Stimulated activated CD4-positive, alpha-beta T cell treated with anti-CD3 and anti-CD28 coated beads, Interleukin-2, amount 100 ng/mL, for 24 hours (primary cell): ENCODE data around the gene PI4KA.
"Not testable (repeated sequence)": the region's sequence is repeated elsewhere in the genome, so short reads cannot be mapped to it uniquely, and the experiment has no call there.

Source experiments
- DNase-seq, 2 donors: peaks; one replicate each; pipeline ENCODE4 v3.0.0-alpha.2; 2020

PI4KA gene

DNA sequence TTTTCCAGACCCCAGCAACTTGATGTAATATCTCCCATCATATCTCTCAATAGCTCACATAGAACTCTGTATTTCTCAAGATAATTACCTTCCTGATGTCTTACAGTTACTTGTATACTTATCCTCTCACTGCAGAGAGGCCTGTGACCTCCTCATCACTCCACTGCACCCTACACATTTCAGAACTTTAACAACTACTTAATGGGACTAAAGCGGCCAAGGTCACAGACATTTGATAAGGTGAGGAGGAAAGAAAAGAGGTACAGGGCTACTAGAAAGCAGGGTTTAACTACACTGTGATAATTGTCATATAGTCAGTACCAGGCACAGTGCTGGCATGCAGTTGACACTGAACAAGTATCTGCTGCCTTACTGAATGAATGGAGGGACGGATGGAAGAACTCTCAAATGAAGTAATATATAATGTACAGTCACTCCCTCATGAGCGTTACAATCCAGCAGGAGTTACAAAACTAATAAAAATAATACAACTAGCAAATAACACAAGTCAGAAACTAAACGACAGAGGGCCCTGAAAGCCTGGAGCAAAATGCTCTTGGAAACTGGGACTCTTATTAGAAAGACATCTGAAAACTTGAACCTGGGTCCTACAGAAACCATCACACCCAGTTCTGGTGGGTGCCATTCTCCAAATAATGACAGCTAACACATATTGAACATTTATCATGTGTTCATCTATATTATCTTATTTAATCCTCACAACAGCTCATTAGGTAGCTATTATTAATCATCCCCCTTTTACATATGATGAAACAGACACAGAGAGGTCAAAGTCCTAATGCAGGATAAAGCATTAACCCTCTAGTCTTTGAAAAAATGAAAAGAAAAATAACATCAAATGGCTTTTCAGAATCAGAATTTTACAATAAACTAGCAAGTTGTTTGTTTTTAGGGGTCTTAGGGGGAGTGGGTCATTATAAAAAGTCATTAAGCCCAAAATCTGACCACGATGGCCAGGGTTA lies 14.3 kb downstream of the PI4KA start:
- DNase-seq = no peak

DNA sequence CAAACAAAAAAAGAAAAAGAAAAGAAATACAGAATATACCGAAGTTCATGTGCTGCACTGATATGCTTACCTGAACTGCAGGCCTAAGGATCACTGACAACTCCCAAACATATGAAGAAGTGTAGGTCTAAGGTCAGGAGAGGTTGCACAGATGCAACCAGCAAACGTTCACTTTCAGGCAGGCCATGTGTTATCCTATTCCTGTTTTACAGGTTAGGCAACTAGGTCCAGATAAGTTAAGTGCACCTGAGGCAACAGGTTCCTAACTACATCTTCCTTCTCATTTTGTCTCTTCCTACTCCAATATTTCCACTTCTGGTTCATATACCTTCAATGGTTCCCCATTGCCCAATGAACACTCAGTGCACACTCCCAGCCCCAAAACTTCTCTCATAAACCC lies 15.1 kb downstream of the PI4KA start:
- DNase-seq = no peak

DNA sequence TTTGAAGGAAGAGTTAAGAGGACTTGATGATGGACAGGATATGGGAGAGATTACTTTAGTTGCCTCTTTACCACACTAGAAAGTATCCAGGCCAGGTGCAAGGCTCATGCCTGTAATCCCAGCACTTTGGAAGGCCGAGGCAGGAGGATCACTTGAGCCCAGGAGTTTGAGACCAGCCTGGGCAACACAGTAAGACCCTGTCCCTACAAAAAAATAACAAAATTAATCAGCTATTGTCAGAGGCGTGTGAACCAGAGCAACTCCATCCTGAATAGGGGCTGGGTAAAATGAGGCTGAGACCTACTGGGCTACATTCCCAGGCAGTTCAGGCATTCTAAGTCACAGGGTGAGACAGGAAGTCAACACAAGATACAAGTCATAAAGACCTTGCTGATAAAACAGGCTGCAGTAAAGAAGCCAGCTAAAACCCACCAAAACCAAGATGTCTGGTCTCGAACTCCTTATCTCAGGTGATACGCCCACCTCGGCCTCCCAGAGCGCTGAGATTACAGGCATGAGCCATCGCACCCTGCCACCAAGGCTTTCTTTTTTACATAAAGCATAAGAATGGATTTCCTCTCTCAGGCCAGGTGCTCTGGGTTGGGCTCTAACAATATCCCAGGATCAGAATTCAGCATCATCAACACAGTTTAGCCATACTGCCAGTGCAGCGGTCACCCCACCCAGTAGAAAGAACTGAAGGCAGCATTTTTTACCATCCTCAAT lies 17.8 kb downstream of the PI4KA start:
- peak in 1 of 2 donors; percentile 22 for DNase-seq

DNA sequence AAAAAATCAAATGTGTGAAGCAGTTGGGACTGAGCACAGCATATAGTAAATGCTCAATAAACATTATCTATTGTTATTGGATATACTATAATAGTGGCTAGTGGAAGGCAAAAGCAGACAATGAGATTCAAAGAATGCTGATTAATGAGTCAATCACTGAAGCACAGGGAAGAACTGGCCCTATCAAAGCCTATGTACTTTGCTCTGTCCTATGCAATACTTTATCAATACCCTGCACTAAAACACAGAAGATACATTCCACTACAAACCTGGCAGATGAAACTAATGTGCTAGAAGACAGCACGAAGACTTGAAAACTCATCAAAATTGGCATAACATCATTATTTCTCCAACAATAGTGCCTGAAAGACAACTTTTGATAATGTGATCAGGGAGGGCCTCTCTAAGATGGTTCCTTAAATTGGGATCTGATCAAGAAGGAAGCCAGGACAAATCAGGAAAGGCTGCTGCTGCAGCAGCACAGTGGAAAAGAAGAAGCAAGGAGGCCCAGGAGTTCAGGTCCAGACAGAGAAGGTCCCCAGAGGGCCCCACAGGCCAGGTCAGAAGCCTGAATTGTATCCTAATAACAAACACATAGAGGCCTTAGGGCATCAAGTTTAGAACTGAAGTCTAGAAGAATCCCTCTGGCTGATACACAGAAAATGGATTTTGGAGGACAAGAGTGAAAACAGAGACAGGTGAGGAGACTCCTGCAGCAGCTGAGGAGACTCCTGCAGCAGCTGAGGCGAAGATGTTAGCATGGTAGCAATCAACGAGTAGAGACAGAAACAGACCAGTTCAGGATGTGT lies 18.6 kb downstream of the PI4KA start:
- no peak for DNase-seq

DNA sequence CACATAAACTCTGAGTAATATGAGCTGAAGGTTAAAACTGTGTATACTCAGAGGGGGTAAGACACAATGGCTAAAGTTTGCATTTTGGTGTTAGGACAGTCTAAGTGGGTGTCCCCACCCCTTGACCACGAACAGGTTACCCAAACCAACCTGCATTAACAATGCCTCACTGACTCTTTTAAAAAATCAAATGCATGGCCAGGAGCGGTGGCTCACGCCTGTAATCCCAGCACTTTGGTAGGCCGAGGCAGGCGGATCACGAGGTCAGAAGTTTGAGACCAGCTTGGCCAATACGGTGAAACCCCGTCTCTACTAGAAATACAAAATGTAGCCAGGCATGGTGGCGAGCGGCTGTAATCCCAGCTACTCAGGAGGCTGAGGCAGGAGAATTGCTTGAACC lies 19.3 kb downstream of the PI4KA start:
- DNase-seq = not testable (repeated sequence)

DNA sequence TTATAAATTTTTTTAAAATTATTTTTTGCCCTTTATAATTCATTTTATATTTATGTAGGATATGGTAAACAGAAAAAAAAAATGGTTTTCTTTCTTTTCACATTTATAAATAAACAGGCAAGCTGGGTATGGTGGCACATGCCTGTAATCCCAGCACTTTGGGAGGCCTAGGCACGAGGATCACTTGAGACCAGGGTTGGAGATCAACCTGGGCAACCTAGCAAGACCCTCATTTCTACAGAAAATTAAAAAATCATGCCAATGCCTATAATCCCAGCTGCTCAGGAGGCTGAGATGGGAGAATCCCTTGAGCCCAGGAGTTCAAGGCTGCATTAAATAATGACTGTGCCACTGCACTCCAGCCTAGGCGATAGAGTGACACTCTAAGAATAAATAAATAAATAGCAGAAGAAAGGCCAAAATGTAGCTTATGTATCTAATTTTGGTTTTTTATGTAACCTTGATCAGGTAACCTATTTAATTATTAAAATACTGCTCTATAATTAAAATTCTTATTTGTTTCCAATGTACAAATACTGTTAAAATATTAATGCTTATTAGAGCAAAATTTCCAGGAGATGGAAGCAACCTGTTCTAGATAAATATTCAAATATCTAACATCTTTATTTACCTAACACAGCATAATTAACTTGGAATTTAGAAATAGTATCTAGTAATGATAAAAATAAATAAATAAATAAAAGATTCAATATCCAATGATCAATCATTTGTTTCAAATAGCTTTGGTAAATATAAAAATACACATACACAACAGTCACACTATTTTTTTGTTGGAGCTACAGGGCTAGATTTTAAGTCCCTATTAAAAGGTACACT lies 21.4 kb downstream of the PI4KA start:
- no peak for DNase-seq

DNA sequence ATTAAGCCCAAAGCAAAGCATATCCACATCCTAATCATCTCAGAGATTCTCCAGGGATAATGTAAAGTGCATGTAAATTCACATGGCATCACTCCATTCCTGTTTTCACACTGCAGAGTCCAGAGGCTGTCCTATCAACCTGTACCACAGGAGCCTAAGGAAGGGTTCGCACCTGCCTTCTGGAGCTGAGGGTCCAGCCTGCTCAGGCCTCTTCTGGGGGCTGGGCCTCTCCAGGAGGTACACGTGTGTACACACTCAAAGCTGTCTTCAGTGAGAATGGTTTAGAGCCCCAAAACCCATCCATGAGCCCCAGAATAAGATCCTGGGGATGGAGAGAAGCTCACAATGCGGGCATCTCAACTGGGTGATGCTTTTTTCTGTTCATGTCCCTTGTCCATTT lies 23.9 kb downstream of the PI4KA start:
- no peak for DNase-seq

DNA sequence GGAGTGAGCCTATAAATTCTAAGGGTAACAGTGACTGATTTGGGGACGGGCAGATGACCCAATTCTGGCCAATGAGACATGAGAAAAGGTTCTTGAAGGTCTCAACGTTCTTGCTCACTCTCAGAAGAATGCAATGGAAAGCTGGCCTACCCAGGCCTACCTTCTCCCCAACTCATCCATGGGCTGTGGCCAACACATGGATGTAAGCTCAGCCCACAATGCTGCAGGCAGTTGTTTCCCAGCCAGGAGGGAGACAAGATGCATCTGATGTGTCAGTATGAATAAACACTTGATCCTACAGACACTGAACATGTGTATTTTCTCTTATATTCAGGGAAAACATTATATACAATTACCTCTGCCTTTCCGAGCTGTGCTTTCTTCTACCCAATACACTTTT lies 24.4 kb downstream of the PI4KA start:
- DNase-seq = no peak

DNA sequence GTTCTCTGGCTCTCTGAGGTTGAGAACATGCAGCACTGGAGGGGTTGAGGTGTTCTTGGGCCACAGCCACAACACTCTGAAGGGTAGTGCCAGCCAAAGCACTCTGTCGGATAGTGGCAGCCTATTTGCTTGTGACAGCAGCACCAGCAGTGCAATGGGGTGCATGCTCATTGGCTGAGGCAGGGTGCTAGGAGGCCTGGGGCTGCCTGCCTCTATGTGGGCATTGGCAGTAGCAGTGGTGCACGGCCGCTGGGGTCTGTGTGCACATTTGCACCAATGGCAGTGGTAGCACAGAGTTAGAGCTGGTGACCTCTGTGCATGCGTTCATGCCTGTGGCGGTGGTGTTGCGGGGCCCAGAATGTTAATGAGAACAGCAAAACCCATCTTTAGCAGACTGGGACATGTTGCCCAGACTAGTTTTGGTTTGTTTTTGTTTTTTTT lies 25.4 kb downstream of the PI4KA start:
- no peak for DNase-seq

DNA sequence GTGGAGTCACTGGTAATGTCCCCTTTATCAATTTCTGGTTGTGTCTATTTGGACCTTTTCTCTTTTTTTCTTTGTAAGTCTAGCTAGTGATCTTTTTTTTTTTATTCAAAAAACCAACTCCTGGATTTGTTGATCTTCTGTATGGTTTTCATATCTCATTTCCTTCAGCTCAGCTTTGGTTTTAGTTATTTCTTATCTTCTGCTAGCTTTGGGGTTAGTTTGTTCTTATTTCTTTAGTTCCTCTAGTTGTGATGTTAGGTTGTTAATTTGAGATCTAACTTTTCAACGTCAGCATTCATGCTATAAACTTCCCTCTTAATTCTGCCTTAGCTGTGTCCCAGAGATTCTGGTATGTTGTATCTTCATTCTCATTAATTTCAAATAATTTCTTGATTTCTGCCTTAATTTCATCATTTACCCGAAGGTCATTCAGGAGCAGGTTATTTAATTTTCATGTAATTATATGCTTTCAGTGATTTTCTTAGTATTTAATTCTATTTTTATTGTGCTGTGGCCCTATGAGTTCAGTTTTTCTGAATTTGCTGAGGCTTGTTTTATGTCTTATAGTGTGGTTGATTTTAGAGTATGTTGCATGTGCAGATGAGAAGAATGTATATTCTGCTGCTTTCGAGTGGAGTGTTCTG lies 29.0 kb downstream of the PI4KA start:
- no peak for DNase-seq

DNA sequence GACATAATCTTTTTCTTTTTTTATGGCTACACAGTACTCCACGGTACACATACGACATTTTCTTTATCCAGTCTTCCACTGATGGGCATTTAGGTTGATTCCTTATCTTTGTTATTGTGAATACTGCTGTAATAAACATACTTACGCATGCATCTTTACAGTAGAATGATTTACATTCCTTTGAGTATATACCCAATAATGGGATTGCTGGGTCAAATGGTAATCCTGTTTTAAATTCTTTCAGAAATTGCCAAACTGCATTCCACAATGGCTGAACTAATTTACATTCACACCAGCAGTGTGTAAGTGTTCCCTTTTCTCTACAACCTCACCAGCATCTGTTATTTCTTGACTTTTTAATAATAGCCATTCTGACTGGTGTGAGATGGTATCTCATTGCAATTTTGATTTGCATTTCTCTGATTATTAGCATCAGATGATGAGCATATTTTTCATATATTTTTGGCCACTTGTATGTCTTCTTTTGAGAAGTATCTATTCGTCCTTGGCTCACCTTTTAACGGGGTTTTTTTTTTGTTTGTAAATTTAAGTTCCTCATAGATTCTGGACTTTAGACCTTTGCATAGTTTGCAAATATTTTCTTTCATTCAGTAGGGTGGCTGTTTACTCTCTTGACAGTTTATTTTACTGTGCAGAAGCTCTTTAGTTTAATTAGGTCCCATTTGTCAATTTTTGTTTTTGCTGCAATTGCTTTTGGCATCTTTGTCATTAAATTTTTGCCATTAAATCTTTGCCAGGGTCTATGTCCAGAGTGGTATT lies 32.0 kb downstream of the PI4KA start:
- DNase-seq = not testable (repeated sequence)

DNA sequence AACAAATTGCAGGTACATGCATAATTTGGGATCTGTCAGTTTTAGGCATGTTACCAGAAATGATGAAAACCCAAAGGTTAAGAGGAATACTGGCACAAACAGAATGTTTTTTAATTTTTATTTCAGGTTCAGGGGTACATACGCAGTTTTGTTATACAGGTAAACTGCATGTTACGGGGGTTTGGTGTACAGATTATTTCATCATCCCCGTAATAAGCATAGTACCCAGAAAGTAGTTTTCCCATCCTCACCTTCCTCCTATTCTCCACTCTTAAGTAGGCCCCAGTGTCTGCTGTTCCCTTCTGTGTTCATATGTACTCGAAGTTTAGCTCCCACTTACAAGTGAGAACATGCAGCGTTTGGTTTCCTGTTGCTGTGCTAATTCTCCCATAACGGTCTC lies 33.0 kb downstream of the PI4KA start:
- DNase-seq = no peak

DNA sequence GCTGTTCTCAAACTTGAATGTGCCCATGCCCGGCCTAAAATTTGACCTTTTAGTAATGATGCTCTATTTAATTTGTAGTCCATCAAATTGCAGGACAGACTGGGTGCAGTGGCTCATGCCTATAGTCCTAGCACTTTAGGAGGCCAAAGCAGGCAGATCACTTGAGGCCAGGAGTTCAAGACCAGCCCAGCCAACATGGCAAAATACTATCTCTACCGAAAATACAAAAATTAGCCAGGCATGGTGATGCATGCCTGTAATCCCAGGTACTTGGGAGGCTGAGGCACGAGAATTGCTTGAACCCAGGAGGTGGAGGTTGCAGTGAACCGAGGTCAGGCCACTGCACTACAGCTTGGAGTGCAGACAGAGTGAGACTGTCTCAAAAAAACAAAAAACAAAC lies 33.4 kb downstream of the PI4KA start:
- DNase-seq = not testable (repeated sequence)

DNA sequence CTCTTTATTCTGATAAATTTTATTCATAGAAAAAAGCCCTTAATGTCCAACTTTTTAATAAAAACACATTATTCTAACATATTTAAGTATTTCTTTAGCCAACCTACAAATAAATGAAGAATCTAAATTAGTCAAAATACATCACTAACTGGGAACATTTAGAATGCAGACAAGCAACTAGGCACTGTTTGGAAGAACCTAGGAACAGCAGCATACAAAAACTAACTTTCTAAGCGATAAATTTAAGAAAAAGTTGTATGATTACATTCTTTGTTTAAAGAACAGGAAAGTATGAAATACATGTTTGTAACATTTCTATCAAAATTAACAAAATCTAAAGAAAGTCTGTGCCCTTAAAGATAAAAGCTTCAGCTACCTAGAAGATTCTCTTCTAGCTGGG lies 35.3 kb downstream of the PI4KA start:
- DNase-seq = no peak

DNA sequence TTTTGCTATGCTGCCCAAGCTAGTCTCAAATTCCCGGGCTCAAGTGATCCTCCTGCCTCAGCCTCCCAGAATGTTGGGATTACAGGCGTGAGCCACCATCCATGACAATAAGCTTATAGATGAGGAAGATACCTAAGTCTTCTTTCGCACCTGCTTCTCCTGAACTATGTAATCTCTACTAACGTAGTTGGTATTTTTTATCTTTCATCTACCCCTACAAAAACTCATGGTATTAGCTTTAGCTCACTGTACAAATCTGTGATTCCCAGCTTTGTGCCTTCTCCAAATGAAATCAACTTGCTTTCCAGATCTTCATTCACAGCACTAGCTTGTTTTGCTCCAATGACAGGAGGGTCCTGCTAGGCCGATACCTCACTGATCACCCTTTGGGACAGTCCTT lies 36.4 kb downstream of the PI4KA start:
- no peak for DNase-seq

DNA sequence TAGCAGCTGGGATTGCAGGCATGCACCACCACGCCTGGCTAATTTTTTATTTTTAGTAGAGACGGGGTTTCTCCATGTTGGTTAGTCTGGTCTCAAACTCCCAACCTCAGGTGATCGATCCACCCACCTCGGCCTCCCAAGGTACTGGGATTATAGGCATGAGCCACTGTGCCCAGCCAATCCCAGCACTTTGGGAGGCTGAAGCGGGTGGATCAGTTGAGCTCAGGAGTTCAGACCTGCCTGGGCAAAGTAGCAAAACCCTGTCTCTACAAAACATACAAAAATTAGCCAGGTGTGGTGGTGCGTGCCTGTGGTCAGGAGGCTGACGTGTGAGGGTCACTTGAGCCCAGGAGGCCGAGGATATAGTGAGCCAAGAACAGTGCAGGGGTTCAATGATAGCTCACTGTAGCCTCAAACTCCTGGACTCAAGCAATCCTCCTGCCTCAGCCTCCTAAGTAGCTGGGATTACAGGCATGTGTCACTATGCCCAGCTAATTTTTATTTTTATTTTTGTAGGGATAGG lies 36.8 kb downstream of the PI4KA start:
- DNase-seq = not testable (repeated sequence)

DNA sequence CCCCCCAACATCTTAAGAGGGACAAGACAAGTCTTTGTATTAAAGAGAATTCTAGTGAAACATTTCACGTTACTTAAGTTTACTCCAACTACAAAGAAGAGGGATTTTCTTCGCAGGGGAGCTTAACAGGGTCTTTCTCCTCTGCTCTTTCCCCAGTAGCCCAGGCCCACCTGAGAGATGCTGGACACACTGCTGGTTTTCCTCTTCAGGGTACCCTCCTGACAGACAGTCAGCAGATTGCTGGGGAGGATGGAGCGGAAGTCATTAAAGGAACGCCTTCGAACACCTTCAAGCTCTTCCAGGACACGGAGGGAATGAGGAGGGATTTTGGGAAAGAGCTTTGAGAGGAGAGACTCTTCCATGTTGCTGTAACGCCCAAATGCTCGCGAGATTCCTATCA lies 39.1 kb downstream of the PI4KA start:
- no peak for DNase-seq

DNA sequence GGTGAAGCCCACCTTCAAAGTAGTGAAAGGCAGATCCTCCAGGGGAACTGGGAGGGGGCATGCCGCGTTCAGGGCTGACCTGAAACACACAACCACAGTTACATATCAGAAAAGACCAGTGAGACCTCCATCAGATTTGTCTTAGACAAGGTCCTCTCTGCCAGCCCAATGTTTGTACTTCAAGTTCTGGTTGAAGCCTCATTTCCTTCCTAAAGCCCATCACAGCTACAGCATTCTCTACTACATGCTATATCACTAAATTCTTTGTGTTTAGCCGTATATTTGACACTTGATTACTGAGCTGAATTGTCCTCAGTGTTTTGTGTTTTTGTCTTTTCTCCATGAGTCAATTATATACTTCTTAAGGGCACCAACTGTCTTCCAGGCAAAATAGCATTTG lies 40.1 kb downstream of the PI4KA start:
- DNase-seq = no peak

DNA sequence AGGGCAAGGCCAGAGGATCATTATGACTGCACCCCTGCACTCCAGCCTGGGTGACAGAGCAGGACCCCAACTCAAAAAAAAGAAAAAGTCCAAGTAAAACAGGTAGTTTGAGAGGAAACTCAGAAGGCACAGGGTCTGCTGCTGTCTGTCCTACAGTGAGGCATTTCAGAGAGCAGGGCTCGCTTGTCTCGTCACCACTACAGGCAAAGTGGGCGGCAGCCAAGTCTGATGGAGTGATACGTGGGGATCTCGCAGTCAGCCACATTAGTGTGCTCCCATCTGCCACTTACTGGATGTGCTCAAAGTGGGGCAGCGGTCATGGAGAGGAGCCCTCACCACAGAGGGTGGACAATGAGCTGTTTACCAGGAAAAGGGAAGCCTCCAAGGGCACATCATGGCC lies 42.1 kb downstream of the PI4KA start:
- no peak for DNase-seq

DNA sequence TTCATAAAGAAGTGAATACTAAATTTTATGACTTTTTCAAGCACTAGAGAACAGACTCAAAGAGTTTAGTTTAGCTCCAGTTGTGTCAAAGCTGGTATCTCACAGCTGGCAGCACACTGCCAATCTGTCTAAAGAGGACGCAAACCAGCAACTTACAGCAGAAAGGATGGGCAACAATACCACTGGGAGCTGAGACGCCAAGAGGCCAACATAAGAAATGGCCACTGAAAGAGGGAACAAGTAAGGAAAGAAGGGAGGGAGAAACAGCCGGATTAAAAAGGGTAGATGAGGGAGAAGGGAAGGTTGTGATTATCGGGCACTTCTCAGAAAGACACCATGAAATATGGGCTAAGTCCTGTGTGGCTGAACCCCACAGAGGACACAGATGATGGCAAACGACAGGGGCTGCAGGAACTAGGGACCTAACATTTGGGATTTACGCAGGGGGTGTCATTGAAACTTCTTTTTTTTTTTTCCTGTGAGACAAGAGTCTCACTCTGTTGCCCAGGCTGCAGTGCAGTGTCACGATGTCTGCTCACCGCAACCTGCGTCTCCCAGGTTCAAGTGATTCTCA lies 43.0 kb downstream of the PI4KA start:
- no peak for DNase-seq
